ENCODE data around the gene PGAM5. TPM values are rescaled to one million over a fixed set of nuclear protein-coding genes. Genes with fewer than 3 reads are reported as not detected.

PGAM5 gene
- total RNA-seq, 1 experiment from 2014 or later = 101 TPM

- DNase-seq = no peak
- no TSS peak for BruUV-seq (replicated peaks)
- Mint-ChIP-seq H3K4me3 (ENCODE audit: low read depth, unreplicated experiment) (no peak overlapping the region), H3K36me3 (ENCODE audit: insufficient read depth, unreplicated experiment) (peaks cover 59% of the 10 kb centered on the region), H3K9me3 (ENCODE audit: low read depth, unreplicated experiment) (no peaks in the 10 kb centered on the region), H3K27ac (ENCODE audit: unreplicated experiment) (no peak overlapping the region), H3K4me1 (ENCODE audit: low read depth, unreplicated experiment) (no peaks in the 10 kb centered on the region), H3K27me3 (ENCODE audit: unreplicated experiment) (no peaks in the 10 kb centered on the region)
- CTCF ChIA-PET = no interaction called here
- intact Hi-C loops (cut with micrococcal nuclease; ENCODE audit: unreplicated experiment) = no loop called here
- no peak for TF ChIP-seq CTCF (IDR thresholded peaks at IDR 0.05; ENCODE audit: unreplicated experiment)
These were observed 36.1 kb upstream of the PGAM5 start for GRCh38 chr12:132674561-132674960.

GRCh38 chr12:132675757-132676432 is 34.7 kb upstream of the PGAM5 start:
- H3K27me3 Mint-ChIP-seq (ENCODE audit: unreplicated experiment) = no peaks in the 10 kb centered on the region
- peaks cover 56% of the 10 kb centered on the region for H3K36me3 Mint-ChIP-seq (ENCODE audit: insufficient read depth, unreplicated experiment)
- DNase-seq = no peak
- CTCF ChIA-PET = no interaction called here
- no peak overlapping the region for H3K27ac Mint-ChIP-seq (ENCODE audit: unreplicated experiment)
- BruUV-seq (replicated peaks) = no TSS peak
- no peak for TF ChIP-seq CTCF (IDR thresholded peaks at IDR 0.05; ENCODE audit: unreplicated experiment)
- no peaks in the 10 kb centered on the region for H3K9me3 Mint-ChIP-seq (ENCODE audit: low read depth, unreplicated experiment)
- H3K4me1 Mint-ChIP-seq (ENCODE audit: low read depth, unreplicated experiment) = no peaks in the 10 kb centered on the region
- no peak overlapping the region for H3K4me3 Mint-ChIP-seq (ENCODE audit: low read depth, unreplicated experiment)
- intact Hi-C loops (cut with micrococcal nuclease; ENCODE audit: unreplicated experiment) = no loop called here

- H3K27me3 Mint-ChIP-seq (ENCODE audit: unreplicated experiment) = no peaks in the 10 kb centered on the region
- H3K4me1 Mint-ChIP-seq (ENCODE audit: low read depth, unreplicated experiment) = no peaks in the 10 kb centered on the region
- H3K4me3 Mint-ChIP-seq (ENCODE audit: low read depth, unreplicated experiment) = no peak overlapping the region
- no peaks in the 10 kb centered on the region for H3K9me3 Mint-ChIP-seq (ENCODE audit: low read depth, unreplicated experiment)
- H3K36me3 Mint-ChIP-seq (ENCODE audit: insufficient read depth, unreplicated experiment) = peaks cover 55% of the 10 kb centered on the region
- BruUV-seq (replicated peaks) = no TSS peak
- intact Hi-C loops (cut with micrococcal nuclease; ENCODE audit: unreplicated experiment) = no loop called here
- H3K27ac Mint-ChIP-seq (ENCODE audit: unreplicated experiment) = no peak overlapping the region
- CTCF ChIA-PET = no interaction called here
- DNase-seq = no peak
- no peak for TF ChIP-seq CTCF (IDR thresholded peaks at IDR 0.05; ENCODE audit: unreplicated experiment)
These were observed 33.1 kb upstream of the PGAM5 start for GRCh38 chr12:132677492-132677891.

- Mint-ChIP-seq H3K4me3 (ENCODE audit: low read depth, unreplicated experiment) (peak overlapping the region; percentile 86), H3K9me3 (ENCODE audit: low read depth, unreplicated experiment) (peaks cover 3% of the 10 kb centered on the region), H3K27ac (ENCODE audit: unreplicated experiment) (peak overlapping the region; percentile 42), H3K27me3 (ENCODE audit: unreplicated experiment) (no peaks in the 10 kb centered on the region), H3K36me3 (ENCODE audit: insufficient read depth, unreplicated experiment) (peaks cover 45% of the 10 kb centered on the region), H3K4me1 (ENCODE audit: low read depth, unreplicated experiment) (peaks cover 15% of the 10 kb centered on the region)
- BruUV-seq (replicated peaks) = TSS peak; percentile 90
- DNase-seq = no peak
- TF ChIP-seq CTCF (IDR thresholded peaks at IDR 0.05; ENCODE audit: unreplicated experiment) = no peak
- CTCF ChIA-PET = no interaction called here
- intact Hi-C loops (cut with micrococcal nuclease; ENCODE audit: unreplicated experiment) = no loop called here
These were observed 25.2 kb upstream of the PGAM5 start for GRCh38 chr12:132685400-132685799.

Measured in Calu3 (cell line).